Parathyroid adenoma (tissue), 2 donors: ENCODE measurements around the gene ROPN1L.

ENCODE experiments used
- H2AFZ ChIP-seq: fragments of 300-600 bp; sonication (generic); one replicate; pipeline ENCODE4 v1.7.0; 2017; ENCODE audit warnings: antibody characterized with exemption, mild to moderate bottlenecking
- H3K27ac ChIP-seq: fragments of 300-600 bp; sonication (generic); one replicate; pipeline ENCODE4 v1.7.0; 2017
- H3K27me3 ChIP-seq: fragments of 300-600 bp; sonication (generic); one replicate; pipeline ENCODE4 v1.7.0; 2017; ENCODE audit warnings: low read length; ENCODE audit not compliant: control insufficient read depth, insufficient read depth
- H3K36me3 ChIP-seq: fragments of 300-600 bp; sonication (generic); one replicate; pipeline ENCODE4 v1.7.0; 2017; ENCODE audit warnings: low read length; ENCODE audit not compliant: control insufficient read depth, insufficient read depth
- H3K4me1 ChIP-seq: fragments of 300-600 bp; sonication (generic); one replicate; pipeline ENCODE4 v1.7.0; 2017; ENCODE audit warnings: control low read depth
- H3K4me2 ChIP-seq: fragments of 300-600 bp; sonication (generic); one replicate; pipeline ENCODE4 v1.7.0; 2017; ENCODE audit warnings: low read length
- H3K4me3 ChIP-seq: fragments of 300-600 bp; sonication (generic); one replicate; pipeline ENCODE4 v1.7.0; 2017; ENCODE audit warnings: low read depth, low read length
- H3K79me2 ChIP-seq: fragments of 300-600 bp; sonication (generic); one replicate; pipeline ENCODE4 v1.7.0; 2017; ENCODE audit warnings: control low read depth
- H3K9ac ChIP-seq: fragments of 300-600 bp; sonication (generic); one replicate; pipeline ENCODE4 v1.7.0; 2017; ENCODE audit warnings: mild to moderate bottlenecking
- H3K9me3 ChIP-seq: fragments of 300-600 bp; sonication (generic); one replicate; pipeline ENCODE4 v1.7.0; 2017; ENCODE audit warnings: low read length; ENCODE audit not compliant: control insufficient read depth
- CTCF ChIP-seq: fragments of 300-600 bp; sonication (generic); IDR thresholded peaks from one replicate; pipeline ENCODE4 v1.7.0; 2017; ENCODE audit warnings: antibody characterized with exemption, mild to moderate bottlenecking
- donor health status: primary hyperparathyroidism.

Gene ROPN1L

GRCh38 chr5:10499066-10499465, 57.4 kb downstream of the ROPN1L start:
- H3K4me1 ChIP-seq, result no peaks in the 10 kb centered on the region
- peaks cover 2% of the 10 kb centered on the region for H3K36me3 ChIP-seq
- H3K9ac ChIP-seq, result no peak overlapping the region
- H3K9me3 ChIP-seq, result no peaks in the 10 kb centered on the region
- no peak overlapping the region for H2AFZ ChIP-seq
- H3K4me2 ChIP-seq, result no peak overlapping the region
- no peak for TF ChIP-seq CTCF
- H3K27ac ChIP-seq, result no peak overlapping the region
- no peak overlapping the region for H3K4me3 ChIP-seq
- H3K79me2 ChIP-seq, result no peaks in the 10 kb centered on the region
- no peaks in the 10 kb centered on the region for H3K27me3 ChIP-seq

- no peaks in the 10 kb centered on the region for H3K27me3 ChIP-seq
- H3K79me2 ChIP-seq, result no peaks in the 10 kb centered on the region
- H2AFZ ChIP-seq, result no peak overlapping the region
- H3K4me3 ChIP-seq, result no peak overlapping the region
- no peak overlapping the region for H3K9ac ChIP-seq
- no peaks in the 10 kb centered on the region for H3K9me3 ChIP-seq
- H3K4me2 ChIP-seq, result no peak overlapping the region
- peaks cover 2% of the 10 kb centered on the region for H3K36me3 ChIP-seq
- H3K27ac ChIP-seq, result no peak overlapping the region
- no peak for TF ChIP-seq CTCF
- no peaks in the 10 kb centered on the region for H3K4me1 ChIP-seq
Observed at GRCh38 chr5:10499776-10500175, 58.1 kb downstream of the ROPN1L start.

- Histone ChIP-seq H3K27ac (no peak overlapping the region), H3K4me2 (no peak overlapping the region), H3K79me2 (no peaks in the 10 kb centered on the region), H3K9ac (no peak overlapping the region), H2AFZ (no peak overlapping the region), H3K27me3 (no peaks in the 10 kb centered on the region), H3K4me3 (no peak overlapping the region), H3K4me1 (no peaks in the 10 kb centered on the region), H3K9me3 (no peaks in the 10 kb centered on the region), H3K36me3 (no peaks in the 10 kb centered on the region)
- no peak for TF ChIP-seq CTCF
Observed at GRCh38 chr5:10500669-10501068, 59.0 kb downstream of the ROPN1L start.

GRCh38 chr5:10501554-10502075, 59.9 kb downstream of the ROPN1L start:
- no peak for TF ChIP-seq CTCF
- H3K4me3 ChIP-seq, result no peak overlapping the region

GRCh38 chr5:10502130-10502529, 60.5 kb downstream of the ROPN1L start:
- Histone ChIP-seq H3K79me2 (no peaks in the 10 kb centered on the region), H3K4me1 (no peaks in the 10 kb centered on the region), H3K36me3 (no peaks in the 10 kb centered on the region), H2AFZ (no peak overlapping the region), H3K9ac (no peak overlapping the region), H3K4me3 (no peak overlapping the region), H3K27ac (no peak overlapping the region), H3K27me3 (no peaks in the 10 kb centered on the region), H3K9me3 (no peaks in the 10 kb centered on the region), H3K4me2 (no peak overlapping the region)
- TF ChIP-seq CTCF, result no peak

More at GRCh38 chr5:10501554-10502075, 59.9 kb downstream of the ROPN1L start:
- no peak overlapping the region for H3K27ac ChIP-seq
- H3K9me3 ChIP-seq, result no peaks in the 10 kb centered on the region
- H3K9ac ChIP-seq, result no peak overlapping the region
- no peaks in the 10 kb centered on the region for H3K79me2 ChIP-seq
- H3K4me1 ChIP-seq, result no peaks in the 10 kb centered on the region
- H3K27me3 ChIP-seq, result no peaks in the 10 kb centered on the region
- H2AFZ ChIP-seq, result no peak overlapping the region
- H3K4me2 ChIP-seq, result no peak overlapping the region
- H3K36me3 ChIP-seq, result no peaks in the 10 kb centered on the region
